Measurements from ENCODE around the gene AKAP13. TPM values are rescaled to one million over a fixed set of nuclear protein-coding genes. Genes with fewer than 3 reads are reported as not detected.
A peak's percentile ranks its signal among the peaks of the same experiment; 100 is the strongest.

The AKAP13 gene
- polyA plus RNA-seq, 3 donors, result 47.9 to 99.7 (median 92.6) TPM

DNA sequence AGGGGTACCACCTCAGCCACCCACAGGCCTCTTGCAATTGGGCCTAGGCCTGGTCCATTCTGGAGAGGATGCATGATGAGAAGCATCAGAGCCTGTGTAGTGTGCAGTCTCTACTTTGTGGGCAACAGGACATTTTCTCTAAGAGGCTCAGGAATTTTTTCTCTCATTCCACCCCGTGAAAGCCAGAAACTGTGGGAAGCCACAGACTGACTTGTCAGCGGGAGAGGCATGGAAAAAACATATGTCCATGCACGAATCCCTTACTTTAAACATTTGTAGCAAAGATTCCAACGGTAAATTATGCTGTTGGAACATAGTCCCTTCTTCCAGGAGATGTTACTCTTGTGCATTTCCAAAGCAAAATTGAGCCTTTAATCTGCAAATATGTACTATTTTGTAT is 217.8 kb downstream of the AKAP13 start:
- peaks cover 81 to 96% of the 10 kb centered on the region in 2 donors for H3K36me3 ChIP-seq (replicated peaks in 1 of 2; ENCODE audit: control insufficient read depth in 1 of 2, insufficient read depth in 2 of 2, low read length in 2 of 2)
- no peak overlapping the region for H2AFZ ChIP-seq (ENCODE audit: insufficient read depth, low read depth, low read length, poor library complexity, severe bottlenecking)
- peaks cover 98% of the 10 kb centered on the region for H3K79me2 ChIP-seq (ENCODE audit: insufficient read depth, low read length)
- Mint-ChIP-seq H3K27ac (peak overlapping the region in 6 of 7 donors; percentile 58 to 92 (median 70)), H3K4me3 (no peak overlapping the region), H3K36me3 (peaks cover 71 to 80% of the 10 kb centered on the region in 2 donors), H3K27me3 (ENCODE audit: low read depth in 3 of 3) (no peaks in the 10 kb centered on the region), H3K9me3 (no peaks in the 10 kb centered on the region), H3K4me1 (peaks cover 8% of the 10 kb centered on the region)
- no peak overlapping the region for H3K9ac ChIP-seq (ENCODE audit: insufficient read depth, low read length, poor library complexity, severe bottlenecking)
- peaks cover 100% of the 10 kb centered on the region for H4K20me1 ChIP-seq (ENCODE audit: insufficient read depth, low read length)
- intact Hi-C loops (cut with micrococcal nuclease), result no loop called here
- no peak for DNase-seq
- 96% methylated on average over 4 of the region's 4 CpGs for WGBS (ENCODE audit: insufficient coverage)
- H3K4me1 ChIP-seq (ENCODE audit: control insufficient read depth in 1 of 2, insufficient read depth in 2 of 2, low read length in 2 of 2), result no peaks in the 10 kb centered on the region
- H3K9me3 ChIP-seq (replicated peaks in 1 of 2; ENCODE audit: control insufficient read depth in 1 of 2, insufficient read depth in 1 of 2, low read length in 2 of 2), result no peaks in the 10 kb centered on the region
- TF ChIP-seq, protein P1, sequence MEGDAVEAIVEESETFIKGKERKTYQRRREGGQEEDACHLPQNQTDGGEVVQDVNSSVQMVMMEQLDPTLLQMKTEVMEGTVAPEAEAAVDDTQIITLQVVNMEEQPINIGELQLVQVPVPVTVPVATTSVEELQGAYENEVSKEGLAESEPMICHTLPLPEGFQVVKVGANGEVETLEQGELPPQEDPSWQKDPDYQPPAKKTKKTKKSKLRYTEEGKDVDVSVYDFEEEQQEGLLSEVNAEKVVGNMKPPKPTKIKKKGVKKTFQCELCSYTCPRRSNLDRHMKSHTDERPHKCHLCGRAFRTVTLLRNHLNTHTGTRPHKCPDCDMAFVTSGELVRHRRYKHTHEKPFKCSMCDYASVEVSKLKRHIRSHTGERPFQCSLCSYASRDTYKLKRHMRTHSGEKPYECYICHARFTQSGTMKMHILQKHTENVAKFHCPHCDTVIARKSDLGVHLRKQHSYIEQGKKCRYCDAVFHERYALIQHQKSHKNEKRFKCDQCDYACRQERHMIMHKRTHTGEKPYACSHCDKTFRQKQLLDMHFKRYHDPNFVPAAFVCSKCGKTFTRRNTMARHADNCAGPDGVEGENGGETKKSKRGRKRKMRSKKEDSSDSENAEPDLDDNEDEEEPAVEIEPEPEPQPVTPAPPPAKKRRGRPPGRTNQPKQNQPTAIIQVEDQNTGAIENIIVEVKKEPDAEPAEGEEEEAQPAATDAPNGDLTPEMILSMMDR (IDR thresholded peaks at IDR 0.05), result no peak
- H3K27ac ChIP-seq (ENCODE audit: low read depth in 1 of 2, low read length in 2 of 2), result peak overlapping the region in 1 of 2 donors; percentile 60
- H3K27me3 ChIP-seq (ENCODE audit: control insufficient read depth in 2 of 2, insufficient read depth in 2 of 2, low read length in 2 of 2), result no peaks in the 10 kb centered on the region
- H3K4me2 ChIP-seq (replicated peaks; ENCODE audit: extremely low read depth, low read length, poor library complexity, severe bottlenecking), result no peak overlapping the region
- no peak overlapping the region for H3K4me3 ChIP-seq (replicated peaks in 1 of 3; ENCODE audit: low read depth in 2 of 3, low read length in 3 of 3)

DNA sequence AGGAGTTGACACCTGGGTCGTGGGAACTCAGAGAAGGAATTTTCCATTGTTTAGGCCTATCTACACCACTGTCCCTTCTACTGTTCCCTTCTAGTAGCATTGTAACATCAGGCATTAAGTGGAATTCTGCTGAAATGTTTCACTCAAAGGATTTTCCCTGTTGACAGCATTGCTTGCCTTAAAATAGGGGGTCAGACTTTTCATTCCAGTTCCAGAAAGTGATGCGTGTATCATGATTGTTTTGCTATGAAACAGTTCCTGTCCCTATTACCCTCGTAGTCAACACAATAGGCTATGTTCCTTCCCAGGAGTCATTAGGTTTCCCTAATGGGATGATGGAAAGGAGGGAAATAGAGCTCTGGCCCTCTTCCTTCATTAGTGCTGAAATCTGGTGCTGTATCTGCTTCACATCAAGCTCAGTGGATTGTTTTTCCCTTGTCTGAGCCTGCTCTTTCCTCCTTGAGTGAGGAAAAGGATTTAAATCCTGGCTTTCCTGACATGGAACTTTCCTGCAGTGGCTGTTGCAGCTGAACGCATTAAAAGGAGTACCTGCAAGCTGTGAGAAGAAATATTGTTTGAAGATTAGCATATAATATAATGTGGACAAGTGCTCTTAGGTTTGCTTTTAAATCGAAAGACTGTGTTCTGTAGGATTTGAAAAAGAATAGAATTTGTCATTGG is 218.5 kb downstream of the AKAP13 start:
- H2AFZ ChIP-seq (ENCODE audit: insufficient read depth, low read depth, low read length, poor library complexity, severe bottlenecking), result no peak overlapping the region
- WGBS (ENCODE audit: insufficient coverage), result 60% methylated on average over 1 of the region's 5 CpGs
- intact Hi-C loops (cut with micrococcal nuclease), result no loop called here
- Mint-ChIP-seq H3K4me1 (peaks cover 8% of the 10 kb centered on the region), H3K27me3 (ENCODE audit: low read depth in 3 of 3) (no peaks in the 10 kb centered on the region), H3K4me3 (no peak overlapping the region), H3K27ac (peak overlapping the region in 5 of 7 donors; percentile 2 to 80 (median 63)), H3K9me3 (no peaks in the 10 kb centered on the region), H3K36me3 (peaks cover 73 to 80% of the 10 kb centered on the region in 2 donors)
- H3K9me3 ChIP-seq (replicated peaks in 1 of 2; ENCODE audit: control insufficient read depth in 1 of 2, insufficient read depth in 1 of 2, low read length in 2 of 2), result no peaks in the 10 kb centered on the region
- peaks cover 80 to 97% of the 10 kb centered on the region in 2 donors for H3K36me3 ChIP-seq (replicated peaks in 1 of 2; ENCODE audit: control insufficient read depth in 1 of 2, insufficient read depth in 2 of 2, low read length in 2 of 2)
- H3K4me1 ChIP-seq (ENCODE audit: control insufficient read depth in 1 of 2, insufficient read depth in 2 of 2, low read length in 2 of 2), result no peaks in the 10 kb centered on the region
- no peak overlapping the region for H3K9ac ChIP-seq (ENCODE audit: insufficient read depth, low read length, poor library complexity, severe bottlenecking)
- peaks cover 100% of the 10 kb centered on the region for H4K20me1 ChIP-seq (ENCODE audit: insufficient read depth, low read length)
- H3K4me2 ChIP-seq (replicated peaks; ENCODE audit: extremely low read depth, low read length, poor library complexity, severe bottlenecking), result no peak overlapping the region
- no peak for DNase-seq
- TF ChIP-seq, protein P1 (IDR thresholded peaks at IDR 0.05), result no peak
- H3K79me2 ChIP-seq (ENCODE audit: insufficient read depth, low read length), result peaks cover 98% of the 10 kb centered on the region
- H3K27ac ChIP-seq (ENCODE audit: low read depth in 1 of 2, low read length in 2 of 2), result peak overlapping the region in 1 of 2 donors; percentile 60
- no peaks in the 10 kb centered on the region for H3K27me3 ChIP-seq (ENCODE audit: control insufficient read depth in 2 of 2, insufficient read depth in 2 of 2, low read length in 2 of 2)
- no peak overlapping the region for H3K4me3 ChIP-seq (replicated peaks in 1 of 3; ENCODE audit: low read depth in 2 of 3, low read length in 3 of 3)
